Activated T-cell treated with anti-CD3 and anti-CD28 coated beads for 24 hours (primary cell): ENCODE measurements around the gene EMP2.

Experiments
- DNase-seq: peaks from one replicate; pipeline ENCODE4 v3.0.0-alpha.2; 2020; ENCODE audit warnings: low read depth

EMP2 gene

GRCh38 chr16:10490141-10490540, 90.3 kb downstream of the EMP2 start:
- no peak for DNase-seq

GRCh38 chr16:10485698-10486382, 94.6 kb downstream of the EMP2 start:
- DNase-seq, result no peak

- no peak for DNase-seq
Observed at GRCh38 chr16:10485159-10485558, 95.2 kb downstream of the EMP2 start.

GRCh38 chr16:10480151-10480550, 100.2 kb downstream of the EMP2 start:
- DNase-seq, result no peak
